GDM1 (cell line): ENCODE measurements around the gene TMEM238.

Experiments
- DNase-seq: peaks from one replicate; lab custom pipeline; 2025; lab: John Stamatoyannopoulos, UW

The TMEM238 gene

DNA sequence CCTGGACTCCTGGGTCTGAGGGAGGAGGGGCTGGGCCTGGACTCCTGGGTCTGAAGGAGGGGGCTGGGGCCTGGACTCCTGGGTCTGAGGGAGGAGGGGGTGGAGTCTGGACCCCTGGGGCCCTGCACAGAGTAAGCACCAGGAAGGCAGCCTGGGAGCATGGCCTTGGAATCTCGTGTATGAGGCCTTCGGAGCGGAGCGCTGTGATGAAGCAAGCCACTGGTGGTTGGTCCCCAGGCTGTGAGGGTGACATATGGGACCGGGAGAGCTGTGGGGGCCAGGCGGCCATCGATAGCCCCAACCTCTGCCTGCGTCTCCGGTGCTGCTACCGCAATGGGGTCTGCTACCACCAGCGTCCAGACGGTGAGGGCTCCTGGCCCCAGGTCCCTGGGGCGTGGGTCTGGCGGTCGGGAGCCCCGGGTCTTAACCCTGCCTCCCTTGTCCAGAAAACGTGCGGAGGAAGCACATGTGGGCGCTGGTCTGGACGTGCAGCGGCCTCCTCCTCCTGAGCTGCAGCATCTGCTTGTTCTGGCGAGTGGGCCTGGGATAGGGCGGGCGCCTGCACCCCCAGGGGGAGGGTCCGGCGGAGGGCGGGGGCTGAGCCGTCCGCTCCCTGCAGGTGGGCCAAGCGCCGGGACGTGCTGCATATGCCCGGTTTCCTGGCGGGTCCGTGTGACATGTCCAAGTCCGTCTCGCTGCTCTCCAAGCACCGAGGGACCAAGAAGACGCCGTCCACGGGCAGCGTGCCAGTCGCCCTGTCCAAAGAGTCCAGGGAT is 6.5 kb downstream of the TMEM238 start:
- no peak for DNase-seq

DNA sequence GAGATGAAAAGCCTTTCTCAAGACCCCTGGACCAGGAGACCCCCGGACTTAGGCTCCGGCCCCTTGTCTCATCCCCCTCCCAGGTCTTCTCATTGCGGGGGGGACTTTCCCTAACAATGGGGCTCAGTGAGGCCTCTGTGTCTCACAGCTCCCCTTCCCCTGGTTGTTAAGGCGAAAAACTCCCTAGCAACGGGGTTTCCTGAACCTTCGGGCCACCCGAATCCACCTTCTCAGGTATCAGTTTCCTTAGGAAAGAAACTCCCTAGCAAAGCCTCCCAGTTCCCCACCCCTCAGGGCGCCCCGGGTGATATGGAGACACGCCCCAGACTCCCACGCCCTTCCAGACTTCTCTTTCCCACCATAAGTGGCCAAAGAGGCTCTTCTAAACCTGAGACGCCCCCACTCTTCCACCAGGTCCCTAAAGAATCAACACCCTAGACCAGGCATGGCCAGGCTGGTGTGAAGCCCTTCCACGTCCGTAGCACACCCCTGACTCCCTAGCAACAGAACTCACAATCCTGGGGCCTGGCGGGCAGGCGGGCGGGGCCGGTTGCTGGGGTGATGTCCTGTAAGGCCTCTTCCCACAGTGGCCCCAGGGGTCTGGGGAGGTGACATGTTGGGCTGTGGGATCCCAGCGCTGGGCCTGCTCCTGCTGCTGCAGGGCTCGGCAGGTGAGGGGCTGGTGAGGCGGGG is 7.7 kb downstream of the TMEM238 start, which contains the start of gene TMEM190:
TSS of gene TMEM190 (plus strand) at position 586 of the 693 bp plus-strand sequence. CDS start at position 614, 28 bp downstream.
- DNase-seq, result no peak

DNA sequence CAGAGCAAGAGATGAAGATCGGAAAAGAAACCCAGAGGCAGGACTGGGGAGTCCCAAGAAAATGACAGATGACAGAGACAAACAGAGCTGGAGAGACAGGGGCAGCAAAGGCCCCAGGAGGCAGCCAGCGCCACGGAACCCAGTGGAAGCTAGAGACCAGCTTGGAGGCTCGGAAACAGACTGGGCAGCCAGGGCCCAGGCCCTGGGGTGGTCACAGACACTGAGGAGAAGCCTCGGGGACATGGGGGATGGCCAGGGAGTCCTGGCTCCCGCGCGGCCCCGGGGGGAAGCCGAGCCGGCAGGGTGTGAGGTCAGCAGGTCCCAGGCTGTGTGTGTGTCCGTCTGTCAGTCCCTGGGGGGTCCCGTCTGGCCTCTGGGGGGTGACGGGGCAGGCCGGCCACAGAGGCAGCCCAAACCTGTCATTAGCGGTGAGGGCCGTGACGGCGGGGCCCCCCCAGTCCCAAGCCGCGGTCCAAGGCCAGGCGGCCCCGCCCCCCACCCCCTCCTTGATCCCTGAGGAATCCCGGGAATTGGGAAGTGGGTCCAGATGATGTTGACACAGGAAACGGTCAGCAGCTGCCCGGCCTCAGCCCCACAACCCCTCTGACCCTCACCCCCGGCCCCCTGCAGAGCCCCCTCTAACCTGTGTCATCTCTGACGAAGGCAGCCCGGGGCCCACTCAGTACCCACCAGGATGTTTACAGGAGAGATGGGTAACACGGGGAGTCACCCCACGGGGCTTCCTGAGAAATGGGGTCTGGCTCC is 9.9 kb downstream of the TMEM238 start:
- DNase-seq, result no peak

DNA sequence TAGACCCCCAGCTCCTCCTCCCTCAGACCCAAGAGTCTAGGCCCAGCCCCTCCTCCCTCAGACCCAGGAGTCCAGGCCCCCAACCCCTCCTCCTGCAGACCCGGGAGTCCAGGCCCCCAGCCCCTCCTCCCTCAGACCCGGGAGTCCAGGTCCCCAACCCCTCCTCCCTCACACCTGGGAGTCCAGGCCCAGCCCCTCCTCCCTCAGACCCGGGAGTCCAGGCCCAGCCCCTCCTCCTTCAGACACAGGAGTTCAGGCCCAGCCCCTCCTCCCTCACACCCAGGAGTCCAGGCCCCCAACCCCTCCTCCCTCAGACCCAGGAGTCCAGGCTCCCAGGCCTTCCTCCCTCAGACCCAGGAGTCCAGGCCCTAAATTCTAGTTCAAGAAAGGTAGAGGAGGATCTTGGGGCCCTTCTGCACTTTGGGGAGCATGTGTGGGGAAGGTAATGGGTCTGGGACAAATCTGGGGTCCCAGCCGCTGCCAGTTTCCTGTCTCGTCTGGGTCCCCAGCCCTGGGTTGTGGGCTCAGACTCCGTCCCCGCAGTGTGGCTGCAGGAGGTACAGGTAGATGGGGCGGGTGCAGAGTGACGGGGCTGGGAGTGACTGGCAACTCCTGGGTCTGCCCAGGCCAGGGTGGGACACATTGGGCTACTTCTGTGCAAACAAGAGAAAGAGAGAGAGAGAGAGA is 10.6 kb downstream of the TMEM238 start:
- no peak for DNase-seq

DNA sequence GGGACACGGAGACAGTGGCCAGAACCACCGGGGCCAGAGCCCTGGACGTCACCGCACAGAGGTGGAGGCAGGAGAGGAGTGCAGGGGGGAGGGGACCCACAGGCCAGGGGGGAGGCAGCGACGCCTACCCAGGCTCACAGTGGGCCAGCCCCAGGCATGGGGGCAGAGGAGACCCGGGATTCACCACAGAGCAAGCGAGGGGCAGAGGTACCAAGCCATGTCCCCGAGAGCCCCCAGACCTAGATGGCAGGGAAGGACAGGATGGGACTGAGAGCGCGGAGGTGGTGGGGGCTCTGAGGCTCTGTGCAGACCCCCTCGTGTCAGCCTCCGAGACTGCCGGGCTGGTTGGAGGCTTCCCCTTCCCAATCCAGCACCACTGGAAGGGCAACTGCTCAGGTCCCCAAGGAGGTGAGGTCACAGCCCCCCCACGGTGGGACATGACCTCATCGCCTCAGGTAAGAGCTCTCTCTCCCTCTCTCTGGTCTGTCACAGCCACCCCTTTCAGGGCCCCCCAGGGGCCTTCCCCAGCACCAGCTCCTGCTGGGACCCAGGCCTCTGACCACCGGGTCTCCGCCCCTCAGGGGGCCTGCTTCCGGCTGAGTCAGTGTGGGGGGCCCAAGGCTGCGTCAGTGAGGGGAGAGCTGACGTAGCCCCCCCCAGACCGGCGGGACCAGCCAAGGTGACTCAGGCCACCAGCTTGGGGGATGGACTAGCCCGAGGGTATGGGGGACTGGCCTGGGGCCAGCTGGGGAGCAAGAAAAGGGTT is 11.6 kb downstream of the TMEM238 start:
- no peak for DNase-seq

DNA sequence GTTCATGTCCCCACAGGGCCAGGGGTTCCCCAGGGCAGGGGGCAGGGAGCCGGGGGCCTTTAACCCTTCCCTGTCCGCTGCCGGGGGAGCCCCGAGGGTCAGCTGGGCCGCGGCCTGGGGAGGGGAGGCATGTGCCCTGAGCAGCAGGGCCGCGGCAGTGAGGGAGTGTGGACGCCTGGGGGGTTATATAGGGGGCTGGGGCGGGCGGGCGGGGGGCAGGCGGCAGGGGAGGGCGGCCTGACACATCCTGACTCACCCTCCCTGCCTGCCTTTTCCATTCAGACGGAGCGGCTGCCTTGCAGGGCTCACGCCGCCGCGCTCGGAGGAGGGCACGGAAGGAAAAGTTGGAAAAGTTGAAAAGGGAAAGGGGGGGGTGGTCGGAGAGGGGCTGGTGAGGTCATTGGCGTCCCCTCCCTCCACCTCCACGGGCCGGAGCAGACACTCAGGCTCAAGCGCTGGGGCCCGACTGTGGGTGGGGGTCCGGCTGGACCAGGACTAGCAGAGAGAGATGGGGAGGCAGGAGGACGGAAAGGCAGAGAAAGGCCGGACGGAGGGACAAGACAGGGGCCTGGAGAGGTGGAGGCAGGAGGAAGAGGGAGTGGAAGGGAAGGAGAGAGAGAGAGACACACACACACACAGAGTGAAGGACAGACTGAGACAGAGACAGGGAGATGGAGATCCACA is 13.6 kb downstream of the TMEM238 start, which contains the start of gene IL11:
TSS of gene IL11 (minus strand) at position 159 of the 684 bp plus-strand sequence. CDS start at position 6, 153 bp downstream.
- DNase-seq, result no peak

DNA sequence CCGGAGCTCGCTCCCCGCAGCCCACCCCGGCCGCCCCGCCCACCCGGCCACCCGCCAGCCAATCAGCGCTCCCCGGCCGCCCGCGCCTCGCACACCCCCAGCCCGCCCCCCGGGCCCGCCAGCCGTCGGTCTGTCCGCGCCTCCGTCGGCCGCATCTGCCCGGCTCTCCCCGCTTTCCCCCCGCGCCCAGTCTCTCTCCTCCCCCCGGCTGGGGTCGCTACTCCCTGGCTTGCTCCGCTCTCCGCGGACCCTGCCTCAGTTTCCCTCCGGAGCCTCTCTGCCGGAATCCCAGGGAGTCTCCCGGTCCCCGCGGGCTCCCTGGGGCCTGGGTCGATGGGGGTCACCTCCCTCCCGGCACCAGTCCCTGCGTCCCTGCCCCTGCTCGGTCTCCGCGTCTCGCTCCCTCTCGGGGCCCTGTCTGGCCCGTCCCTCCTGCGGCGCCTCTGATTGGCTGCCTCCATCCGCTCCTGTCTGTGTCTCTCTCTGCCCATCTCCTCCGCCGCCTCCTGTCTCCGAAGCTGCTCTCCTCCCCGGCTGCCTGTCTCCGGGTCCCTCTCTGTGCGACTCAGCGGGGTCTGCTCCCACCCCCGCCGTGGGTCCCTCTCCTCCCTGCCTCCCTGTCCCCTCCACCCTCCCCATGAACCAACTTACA is 14.3 kb downstream of the TMEM238 start:
- DNase-seq, result no peak

DNA sequence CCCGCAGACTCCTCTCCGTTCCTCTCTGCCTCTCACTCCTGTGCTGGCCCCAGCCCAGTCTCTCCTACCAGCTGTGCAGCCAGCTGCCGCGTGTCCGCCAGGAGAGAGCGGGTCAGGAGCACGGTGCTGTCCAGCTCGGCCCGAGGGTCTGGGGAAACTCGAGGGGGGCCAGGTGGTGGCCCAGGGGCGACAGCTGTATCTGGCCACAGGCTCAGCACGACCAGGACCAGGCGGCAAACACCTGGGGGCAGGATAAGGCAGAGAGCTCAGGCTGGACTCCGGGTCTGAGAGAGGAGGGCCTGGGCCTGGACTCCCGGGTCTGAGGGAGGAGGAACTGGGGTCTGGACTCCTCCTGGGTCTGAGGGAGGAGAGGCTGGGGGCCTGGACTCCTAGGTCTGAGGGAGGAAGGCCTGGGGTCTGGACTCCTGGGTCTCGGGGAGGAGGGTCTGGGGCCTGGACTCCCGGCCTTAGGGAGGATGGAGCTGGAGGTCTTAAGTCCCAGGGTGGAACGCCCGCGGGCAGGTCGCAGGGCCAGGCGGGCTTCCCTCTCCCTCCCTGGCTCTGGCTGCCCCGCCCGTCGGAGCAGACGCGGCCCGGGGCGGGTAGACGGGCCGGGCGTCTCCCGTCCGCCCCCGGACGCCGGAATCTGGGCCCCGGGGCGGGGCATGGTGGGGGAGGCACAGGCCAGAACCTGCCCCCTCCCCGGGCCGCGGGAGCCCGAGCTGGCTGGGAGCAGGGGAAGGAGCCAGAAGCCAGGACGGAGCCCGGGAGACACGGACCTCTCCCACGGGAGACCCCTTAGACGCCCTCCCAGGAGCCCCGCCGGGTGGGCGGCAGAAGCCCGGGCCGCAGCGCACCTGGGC is 15.2 kb downstream of the TMEM238 start:
- no peak for DNase-seq

DNA sequence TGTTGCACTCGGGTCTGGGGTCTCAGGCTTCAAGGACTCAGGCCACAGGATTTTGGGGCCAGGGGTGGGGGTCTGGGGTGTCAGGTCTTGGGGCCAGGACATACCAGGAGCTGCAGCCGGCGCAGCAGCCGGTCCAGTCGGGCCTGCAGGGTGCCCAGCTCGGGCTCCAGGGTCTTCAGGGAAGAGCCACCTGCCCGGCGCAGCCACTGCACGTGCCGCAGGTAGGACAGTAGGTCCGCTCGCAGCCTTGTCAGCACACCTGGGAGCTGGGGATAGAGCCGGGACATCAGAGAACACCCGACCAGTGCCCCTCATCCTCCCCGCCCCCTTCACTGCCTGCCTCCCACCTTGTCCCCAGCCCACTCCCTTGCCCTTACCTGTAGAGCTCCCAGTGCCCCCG is 16.0 kb downstream of the TMEM238 start:
- DNase-seq, result no peak

DNA sequence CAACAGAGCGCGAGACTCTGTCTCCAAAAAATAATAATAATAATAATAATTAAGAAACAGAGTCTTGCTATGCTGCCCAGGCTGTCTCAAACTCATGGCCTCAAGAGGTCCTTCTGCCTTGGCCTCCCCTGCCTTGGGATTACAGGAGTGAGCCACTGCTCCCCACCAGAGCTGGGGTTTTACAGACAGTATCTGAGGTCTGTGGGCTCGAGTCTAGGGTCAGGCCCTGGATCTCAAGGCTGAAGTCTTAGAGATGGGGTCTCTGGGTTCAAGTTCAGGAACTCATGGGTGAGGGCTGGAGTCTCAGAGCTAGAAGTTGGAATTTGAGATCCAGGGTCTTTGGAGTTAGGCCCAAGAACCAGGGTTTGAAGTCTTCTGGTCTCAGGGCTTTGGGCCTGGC is 17.3 kb downstream of the TMEM238 start:
- no peak for DNase-seq

DNA sequence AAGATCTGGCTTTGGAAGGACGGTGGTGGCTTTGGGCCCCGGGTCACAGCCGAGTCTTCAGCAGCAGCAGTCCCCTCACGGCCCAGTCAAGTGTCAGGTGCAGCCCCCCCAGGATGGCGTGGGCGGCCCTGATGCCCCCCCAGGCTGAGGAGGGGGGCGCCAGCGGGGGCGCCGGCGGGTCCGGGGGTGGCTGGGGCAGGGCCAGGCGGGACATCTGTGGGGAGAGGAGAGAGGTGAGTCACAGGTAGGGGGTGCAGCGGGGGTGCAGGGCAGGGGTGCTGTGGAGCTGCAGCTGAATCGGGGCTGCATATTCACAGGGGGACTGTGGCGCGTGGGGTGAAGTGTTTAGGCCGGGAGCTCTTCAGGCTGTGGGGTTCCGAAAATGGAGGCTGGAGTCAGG is 18.1 kb downstream of the TMEM238 start:
- DNase-seq, result no peak

DNA sequence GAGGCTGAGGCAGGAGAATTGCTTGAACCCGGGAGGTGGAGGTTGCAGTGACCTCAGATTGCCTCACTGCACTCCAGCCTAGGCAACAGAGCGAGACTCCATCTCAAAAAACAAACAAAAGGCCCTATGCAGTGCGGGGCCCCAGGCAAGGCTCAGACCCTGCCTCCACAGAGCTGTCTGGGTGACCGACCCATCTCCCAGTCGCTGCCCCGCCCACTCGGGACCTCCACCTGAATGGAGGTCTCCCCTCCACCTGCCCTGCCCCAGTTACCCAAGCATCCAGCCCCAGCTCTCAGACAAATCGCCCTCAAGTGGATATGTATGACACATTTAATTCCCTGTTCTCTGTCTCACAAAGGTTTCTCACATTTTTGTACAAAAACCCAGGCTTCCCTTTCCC is 18.8 kb downstream of the TMEM238 start:
- no peak for DNase-seq

DNA sequence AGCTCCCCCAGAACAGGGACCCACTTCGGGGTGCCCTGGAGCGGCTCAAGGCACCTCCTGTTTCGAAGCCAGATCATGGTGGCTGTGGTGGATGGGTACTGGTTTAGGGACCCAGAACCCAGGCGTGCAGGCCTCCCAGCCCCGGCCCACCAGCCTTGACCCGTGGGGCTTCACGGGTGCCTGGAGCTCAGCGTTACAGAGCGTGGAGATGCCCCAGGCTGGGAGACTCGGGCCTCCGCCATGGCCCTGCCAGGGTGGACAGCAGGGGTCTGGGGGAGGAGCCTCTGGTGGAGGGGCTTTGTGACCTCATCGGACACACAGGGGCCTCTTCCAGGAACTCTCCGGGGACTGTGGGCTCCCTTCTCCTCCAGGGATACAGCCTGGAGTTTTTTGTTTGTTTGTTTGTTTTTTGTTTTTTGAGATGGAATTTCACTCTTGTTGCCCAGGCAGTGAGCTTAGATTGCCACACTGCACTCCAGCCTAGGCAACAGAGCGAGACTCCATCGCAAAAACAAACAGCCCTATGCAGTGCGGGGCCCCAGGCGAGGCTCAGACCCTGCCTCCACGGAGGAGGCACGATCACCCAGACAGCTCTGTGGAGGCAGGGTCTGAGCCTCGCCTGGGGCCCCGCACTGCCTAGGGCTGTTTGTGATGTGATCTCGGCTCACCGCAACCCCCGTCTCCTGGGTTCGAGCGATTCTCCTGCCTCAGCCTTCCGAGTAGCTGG is 20.9 kb downstream of the TMEM238 start, which contains the start of gene GARIN5B:
TSS of gene GARIN5B (minus strand) at position 271 of the 727 bp plus-strand sequence. CDS start at position 77, 194 bp downstream.
- no peak for DNase-seq

DNA sequence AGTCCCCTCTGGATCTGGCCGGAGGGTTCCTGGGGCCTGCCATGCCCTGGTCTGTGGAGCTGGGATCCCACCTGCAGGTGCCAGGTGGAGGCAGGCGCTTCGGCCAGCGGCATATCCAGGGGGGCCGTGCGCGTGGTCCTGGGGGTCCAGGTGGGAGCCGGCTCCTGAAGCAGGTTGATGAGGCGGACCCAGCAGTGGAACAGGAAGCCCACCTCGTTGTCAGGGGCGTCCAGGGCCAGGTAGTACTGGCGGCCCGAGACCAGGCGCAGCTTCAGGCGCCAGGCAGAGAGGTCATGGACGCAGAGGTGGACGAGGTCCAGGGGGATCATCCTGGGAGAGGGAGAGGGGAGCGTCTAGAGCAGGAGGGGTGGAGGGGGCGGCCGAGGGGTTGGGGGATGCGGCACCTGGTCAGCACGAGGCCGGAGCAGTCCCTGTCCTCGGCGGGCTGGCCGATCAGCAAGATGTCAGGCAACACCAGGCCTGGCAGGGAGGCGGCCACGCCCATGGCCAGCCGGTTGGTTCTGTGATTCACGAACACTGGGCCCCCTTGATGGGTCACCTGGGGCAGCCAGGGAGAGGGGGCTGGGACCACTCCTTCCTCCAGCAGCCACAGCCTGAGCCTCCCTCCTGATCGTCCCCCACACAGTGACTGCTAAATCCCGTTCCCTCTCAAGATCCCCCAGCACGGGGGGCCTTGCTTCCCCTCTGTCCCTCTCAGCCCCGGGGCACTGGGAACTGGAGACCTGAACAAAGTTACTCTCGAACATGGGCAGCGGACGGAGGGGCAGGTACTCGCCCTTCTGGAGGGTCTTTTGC is 21.7 kb downstream of the TMEM238 start:
- DNase-seq, result no peak

DNA sequence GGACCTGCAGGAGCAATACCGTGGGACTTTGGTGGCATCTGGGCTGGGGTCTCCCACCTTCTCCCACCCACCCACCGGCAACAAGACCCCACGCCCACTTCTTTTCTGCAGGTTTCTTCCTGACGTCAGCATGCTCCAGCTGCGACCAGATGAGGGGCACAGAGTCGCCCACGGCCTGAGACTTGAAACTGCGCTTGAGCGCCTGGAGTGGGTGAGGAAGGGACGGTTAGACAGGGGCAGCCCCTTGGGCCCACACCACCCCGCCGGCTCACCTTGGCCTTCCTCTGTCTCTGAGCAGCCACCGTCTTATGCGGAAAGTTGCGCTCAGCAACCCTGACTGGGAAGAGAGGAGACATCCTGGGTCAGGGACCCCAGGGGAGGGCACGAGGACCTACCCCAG is 23.2 kb downstream of the TMEM238 start:
- DNase-seq, result no peak

DNA sequence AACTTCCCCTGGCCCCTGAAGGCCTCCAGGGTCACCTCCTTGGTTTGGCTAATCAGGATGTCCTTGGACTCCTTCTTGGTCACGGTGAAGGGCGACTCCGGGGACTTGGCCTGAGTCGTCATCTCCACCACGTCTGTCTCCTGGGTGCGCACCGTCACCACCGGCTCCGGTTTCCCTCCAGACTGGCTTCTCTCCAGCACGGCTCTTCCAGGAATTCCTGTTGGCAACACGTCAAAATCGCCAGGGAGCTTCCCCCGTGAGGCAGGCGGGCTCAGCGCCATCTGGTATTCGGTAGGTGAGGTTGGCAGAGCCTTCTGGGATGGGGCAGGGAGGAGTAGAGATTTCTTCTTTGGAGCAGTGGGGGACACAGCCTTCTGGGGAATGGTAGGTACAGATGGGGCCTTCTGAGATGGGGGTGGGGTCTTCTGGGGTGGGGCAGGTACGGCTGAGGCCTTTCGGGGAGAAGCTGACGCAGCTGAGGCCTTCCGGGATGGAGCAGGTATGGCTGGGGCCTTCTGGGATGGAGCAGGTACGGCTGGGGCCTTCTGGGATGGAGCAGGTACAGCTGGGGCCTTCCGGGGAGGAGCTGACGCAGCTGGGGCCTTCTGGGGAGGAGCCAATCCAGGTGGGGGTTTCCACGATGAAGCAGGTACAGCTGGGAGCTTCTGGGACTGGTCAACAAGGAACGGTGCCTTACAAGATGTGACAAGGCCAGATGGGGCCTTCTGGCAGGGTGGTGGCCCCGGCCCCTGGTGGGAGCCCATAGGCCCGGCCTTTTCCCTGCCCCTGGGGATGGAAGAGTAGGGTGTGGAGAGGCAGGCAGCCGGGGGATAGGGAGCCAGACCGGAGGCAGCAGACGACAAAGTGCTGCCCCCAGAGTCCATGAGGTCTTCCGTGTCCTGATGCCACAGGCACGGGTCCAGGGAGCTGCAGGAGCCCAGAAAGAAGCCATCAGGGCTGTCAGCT is 24.9 kb downstream of the TMEM238 start:
- no peak for DNase-seq
